Tibial nerve (tissue), 4 donors: ENCODE results near the gene KMO. TPM values are rescaled to one million over a fixed set of nuclear protein-coding genes. Genes with fewer than 3 reads are reported as not detected.

ENCODE experiments used
- DNase-seq, 2 donors: peaks; one replicate each; pipeline ENCODE4 v3.0.0-alpha.2; 2019; ENCODE audit warnings: low spot score in 2 of 2
- H3K27ac ChIP-seq, 4 donors: fragments of 200-600 bp; sonication (generic) in 3 of 4; one replicate each; pipeline ENCODE4 v1.5.1; 2017 to 2019; ENCODE audit warnings: mild to moderate bottlenecking in 1 of 4
- H3K27me3 ChIP-seq, 2 donors: fragments of 200-600 bp; sonication (generic) in 1 of 2; one replicate each; pipeline versions ENCODE4 v1.5.1 to v1.6.0; 2017 to 2019
- H3K36me3 ChIP-seq, 3 donors: fragments of 200-600 bp; sonication (generic); one replicate each; pipeline ENCODE4 v1.5.1; 2018 to 2019
- H3K4me1 ChIP-seq, 4 donors: fragments of 200-600 bp; sonication (generic) in 3 of 4; one replicate each; pipeline ENCODE4 v1.5.1; 2017 to 2019
- H3K4me3 ChIP-seq, 4 donors: fragments of 200-600 bp; sonication (generic) in 3 of 4; one replicate each; pipeline ENCODE4 v1.5.1; 2017 to 2019; ENCODE audit warnings: mild to moderate bottlenecking in 1 of 4, moderate library complexity in 1 of 4
- H3K9me3 ChIP-seq, 4 donors: fragments of 200-600 bp; sonication (generic) in 3 of 4; one replicate each; pipeline ENCODE4 v1.5.1; 2017 to 2019
- CTCF ChIP-seq, 5 experiments: fragments of 200-600 bp in 3 of 5; fragments of 450-650 bp in 2 of 5; sonication (generic) in 3 of 5; IDR thresholded peaks; one replicate each; pipeline ENCODE4 v1.5.1; 2016 to 2019; ENCODE audit warnings: antibody characterized with exemption in 5 of 5, mild to moderate bottlenecking in 3 of 5, moderate library complexity in 2 of 5
- EP300 ChIP-seq, 2 donors: sonication (generic); formaldehyde crosslinking; IDR thresholded peaks; one replicate each; pipeline ENCODE4 v1.6.1; 2017; ENCODE audit warnings: antibody characterized with exemption in 2 of 2, mild to moderate bottlenecking in 1 of 2
- POLR2A ChIP-seq, 2 donors: fragments of 450-650 bp; IDR thresholded peaks; one replicate each; pipeline ENCODE4 v1.6.1; 2017; ENCODE audit warnings: antibody characterized with exemption in 2 of 2, mild to moderate bottlenecking in 2 of 2, moderate library complexity in 2 of 2
- WGBS, 2 donors: methylation state at CpG; one replicate each; pipeline ENCODE4 v1.1.5; 2018; 5-methylcytosine and 5-hydroxymethylcytosine counted together
- total RNA-seq, 4 donors: library from RNA; depleted of rRNA; stranded (reverse); fragments of >200 nt; gene quantifications; one replicate each; pipeline ENCODE4 v1.1.0, GENCODE V29; 2016

Gene KMO
- total RNA-seq, 4 donors from 2014 or later: 0.20 to 4.4 (median 1.8) TPM

GRCh38 chr1:241560146-241560848 lies 28.1 kb downstream of the KMO start:
- TF ChIP-seq EP300 (IDR thresholded peaks at IDR 0.05) (no peak), CTCF (IDR thresholded peaks at IDR 0.05) (no peak), POLR2A (IDR thresholded peaks at IDR 0.05) (no peak)
- Histone ChIP-seq H3K36me3 (no peaks in the 10 kb centered on the region), H3K4me1 (no peaks in the 10 kb centered on the region), H3K9me3 (no peaks in the 10 kb centered on the region), H3K27me3 (no peaks in the 10 kb centered on the region), H3K4me3 (no peak overlapping the region), H3K27ac (no peak overlapping the region)
- 75 to 84% methylated on average over 4 of the region's 4 CpGs for WGBS, 2 donors
- no peak for DNase-seq

GRCh38 chr1:241560849-241561187 lies 28.6 kb downstream of the KMO start:
- H3K27ac ChIP-seq: no peak overlapping the region
- WGBS, 2 donors: 88 to 93% methylated on average over 3 of the region's 3 CpGs
- no peaks in the 10 kb centered on the region for H3K36me3 ChIP-seq
- TF ChIP-seq EP300 (IDR thresholded peaks at IDR 0.05) (no peak), CTCF (IDR thresholded peaks at IDR 0.05) (no peak), POLR2A (IDR thresholded peaks at IDR 0.05) (no peak)
- H3K4me3 ChIP-seq: no peak overlapping the region
- H3K4me1 ChIP-seq: no peaks in the 10 kb centered on the region
- no peaks in the 10 kb centered on the region for H3K9me3 ChIP-seq
- DNase-seq: no peak
- no peaks in the 10 kb centered on the region for H3K27me3 ChIP-seq

- H3K27me3 ChIP-seq: no peaks in the 10 kb centered on the region
- WGBS, 2 donors: 92 to 95% methylated on average over 2 of the region's 2 CpGs
- no peaks in the 10 kb centered on the region for H3K36me3 ChIP-seq
- H3K9me3 ChIP-seq: peaks cover 0 to 14% (median 0%) of the 10 kb centered on the region in 4 donors
- no peak overlapping the region for H3K27ac ChIP-seq
- no peak overlapping the region for H3K4me3 ChIP-seq
- no peak for DNase-seq
- no peaks in the 10 kb centered on the region for H3K4me1 ChIP-seq
- no peak for TF ChIP-seq CTCF (IDR thresholded peaks at IDR 0.05)
- no peak for TF ChIP-seq POLR2A (IDR thresholded peaks at IDR 0.05)
- no peak for TF ChIP-seq EP300 (IDR thresholded peaks at IDR 0.05)
Observed at GRCh38 chr1:241569848-241570247, 37.7 kb downstream of the KMO start.

GRCh38 chr1:241574154-241574553 lies 42.0 kb downstream of the KMO start:
- no peaks in the 10 kb centered on the region for H3K36me3 ChIP-seq
- no peaks in the 10 kb centered on the region for H3K27me3 ChIP-seq
- H3K9me3 ChIP-seq: peaks cover 0 to 27% (median 3%) of the 10 kb centered on the region in 4 donors
- H3K4me1 ChIP-seq: no peaks in the 10 kb centered on the region
- H3K27ac ChIP-seq: no peak overlapping the region
- TF ChIP-seq EP300 (IDR thresholded peaks at IDR 0.05): no peak
- TF ChIP-seq CTCF (IDR thresholded peaks at IDR 0.05): no peak
- TF ChIP-seq POLR2A (IDR thresholded peaks at IDR 0.05): no peak
- no peak overlapping the region for H3K4me3 ChIP-seq
- DNase-seq: no peak

- Histone ChIP-seq H3K27me3 (no peaks in the 10 kb centered on the region), H3K4me3 (no peak overlapping the region), H3K36me3 (peaks cover 0 to 7% (median 0%) of the 10 kb centered on the region in 3 donors), H3K9me3 (peaks cover 0 to 21% (median 3%) of the 10 kb centered on the region in 4 donors), H3K27ac (no peak overlapping the region), H3K4me1 (no peaks in the 10 kb centered on the region)
- no peak for TF ChIP-seq EP300 (IDR thresholded peaks at IDR 0.05)
- no peak for TF ChIP-seq POLR2A (IDR thresholded peaks at IDR 0.05)
- TF ChIP-seq CTCF (IDR thresholded peaks at IDR 0.05): no peak
- no peak for DNase-seq
- 71 to 83% methylated on average over 4 of the region's 4 CpGs for WGBS, 2 donors
Observed at GRCh38 chr1:241579434-241579833, 47.3 kb downstream of the KMO start.
